ENCODE data around the gene MSANTD1.

MSANTD1 gene

GRCh38 chr4:3248811-3249661 is at the start of gene MSANTD1:
TSS of gene MSANTD1 (plus strand) at chr4:3249159. CDS start at chr4:3249223, 64 bp downstream.
- DNase-seq (ENCODE audit: low read depth) = no peak

DNA sequence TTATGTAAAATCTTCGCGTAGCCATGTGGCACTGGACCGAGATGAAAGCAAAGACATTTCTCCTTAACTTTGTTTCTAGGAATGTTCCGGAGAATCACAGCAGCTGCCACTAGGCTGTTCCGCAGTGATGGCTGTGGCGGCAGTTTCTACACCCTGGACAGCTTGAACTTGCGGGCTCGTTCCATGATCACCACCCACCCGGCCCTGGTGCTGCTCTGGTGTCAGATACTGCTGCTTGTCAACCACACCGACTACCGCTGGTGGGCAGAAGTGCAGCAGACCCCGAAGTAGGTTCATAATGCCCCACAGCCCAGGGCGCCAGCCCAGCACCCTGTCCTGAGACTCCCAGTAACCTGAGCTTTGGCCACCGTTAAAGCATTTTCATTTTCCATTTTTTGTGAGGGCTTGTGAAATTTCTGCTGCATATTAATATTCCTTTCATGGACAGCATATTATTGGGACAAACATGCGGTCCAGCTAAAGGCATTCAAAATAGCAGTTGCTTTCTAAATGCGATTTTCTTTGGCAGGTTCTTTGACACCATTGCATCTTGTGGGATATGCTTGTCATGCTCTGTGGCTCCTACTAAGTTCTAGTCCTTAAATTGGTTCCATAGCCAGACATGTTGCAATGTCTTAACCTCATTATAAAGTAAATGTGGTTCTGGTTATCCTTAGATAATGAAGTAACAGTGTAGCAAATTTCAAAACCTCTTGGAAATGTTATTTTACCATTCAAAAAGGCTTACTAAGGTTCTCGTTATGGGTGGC is 49.1 kb upstream of the MSANTD1 start:
- DNase-seq (ENCODE audit: low read depth) = no peak

DNA sequence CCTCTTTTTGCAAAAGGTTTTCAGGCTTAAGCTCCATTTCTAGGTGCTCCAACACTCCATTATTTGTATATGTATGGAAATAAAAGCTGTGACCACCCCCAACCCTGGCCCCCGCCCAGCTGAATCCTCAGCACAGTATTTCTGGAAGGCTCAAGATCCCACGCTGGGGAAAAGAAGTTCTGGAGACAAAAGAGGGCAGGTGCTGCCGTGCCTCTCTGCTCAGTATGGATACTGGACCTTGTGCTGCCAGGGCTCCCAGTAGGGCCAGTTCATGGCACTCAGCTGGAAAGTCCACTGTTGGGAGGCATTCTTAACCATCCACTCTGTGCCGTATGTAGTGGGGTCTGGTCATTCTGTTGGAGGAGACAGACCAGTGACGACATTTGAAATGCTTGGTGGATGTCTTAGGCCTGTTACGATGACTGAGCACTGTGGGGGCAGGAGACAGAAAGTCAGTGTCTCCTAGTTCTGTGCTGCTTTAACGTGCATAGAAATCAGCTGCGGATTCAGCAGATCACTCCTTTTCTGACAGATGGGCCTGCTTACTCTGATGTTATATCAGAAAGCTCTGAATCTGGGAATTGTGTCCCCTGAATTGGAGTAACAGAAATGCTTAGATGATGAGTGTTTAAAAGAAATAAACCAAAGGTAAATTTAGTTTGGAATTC is 48.4 kb upstream of the MSANTD1 start:
- DNase-seq (ENCODE audit: low read depth) = no peak

- peak; percentile 18 for DNase-seq (ENCODE audit: low read depth)
These were observed 46.9 kb upstream of the MSANTD1 start for GRCh38 chr4:3201718-3202702.

- DNase-seq (ENCODE audit: low read depth) = no peak
These were observed 45.8 kb upstream of the MSANTD1 start for GRCh38 chr4:3202836-3203820.

GRCh38 chr4:3203971-3204431 is 45.0 kb upstream of the MSANTD1 start:
- DNase-seq (ENCODE audit: low read depth) = no peak

DNA sequence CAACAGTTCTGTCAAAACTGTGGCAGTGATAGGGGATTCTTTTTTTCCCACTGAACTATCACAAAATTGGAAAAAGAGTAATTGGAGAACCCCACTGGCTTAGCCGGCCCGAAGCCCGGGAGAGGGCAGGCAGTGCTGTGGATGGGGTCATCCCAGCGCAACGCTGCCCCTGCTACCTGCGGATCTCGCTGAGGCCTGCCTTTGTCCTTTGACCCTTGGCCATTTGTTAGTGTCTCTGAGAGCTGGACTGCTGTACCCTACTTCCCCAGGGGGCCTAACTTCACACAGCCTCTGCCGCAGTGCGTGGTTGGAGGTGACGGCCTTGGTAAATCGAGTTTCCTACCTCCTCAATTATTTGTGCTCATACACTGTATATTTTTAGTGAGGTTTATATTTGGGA is 43.0 kb upstream of the MSANTD1 start:
- DNase-seq (ENCODE audit: low read depth) = no peak

DNA sequence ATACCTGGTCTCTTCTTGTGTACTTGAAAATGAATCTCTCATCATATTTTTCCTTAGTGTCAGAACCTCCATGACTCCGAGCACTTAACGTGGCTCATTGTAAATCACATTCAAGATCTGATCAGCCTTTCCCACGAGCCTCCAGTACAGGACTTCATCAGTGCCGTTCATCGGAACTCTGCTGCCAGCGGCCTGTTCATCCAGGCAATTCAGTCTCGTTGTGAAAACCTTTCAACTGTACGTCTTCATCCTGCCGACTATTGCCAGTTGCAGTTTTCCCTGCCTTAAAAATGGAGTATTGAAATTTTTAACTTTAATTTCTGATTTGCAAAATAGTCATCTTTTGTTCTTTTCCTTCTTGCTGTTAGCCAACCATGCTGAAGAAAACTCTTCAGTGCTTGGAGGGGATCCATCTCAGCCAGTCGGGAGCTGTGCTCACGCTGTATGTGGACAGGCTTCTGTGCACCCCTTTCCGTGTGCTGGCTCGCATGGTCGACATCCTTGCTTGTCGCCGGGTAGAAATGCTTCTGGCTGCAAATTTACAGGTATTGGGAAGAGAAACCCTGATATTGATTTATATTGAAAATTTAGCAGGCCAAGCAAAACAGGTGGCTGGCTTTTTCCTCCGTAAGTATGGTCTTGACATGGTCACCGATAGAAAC is 42.4 kb upstream of the MSANTD1 start:
- no peak for DNase-seq (ENCODE audit: low read depth)

GRCh38 chr4:3207531-3208037 is 41.4 kb upstream of the MSANTD1 start:
- DNase-seq (ENCODE audit: low read depth) = no peak

DNA sequence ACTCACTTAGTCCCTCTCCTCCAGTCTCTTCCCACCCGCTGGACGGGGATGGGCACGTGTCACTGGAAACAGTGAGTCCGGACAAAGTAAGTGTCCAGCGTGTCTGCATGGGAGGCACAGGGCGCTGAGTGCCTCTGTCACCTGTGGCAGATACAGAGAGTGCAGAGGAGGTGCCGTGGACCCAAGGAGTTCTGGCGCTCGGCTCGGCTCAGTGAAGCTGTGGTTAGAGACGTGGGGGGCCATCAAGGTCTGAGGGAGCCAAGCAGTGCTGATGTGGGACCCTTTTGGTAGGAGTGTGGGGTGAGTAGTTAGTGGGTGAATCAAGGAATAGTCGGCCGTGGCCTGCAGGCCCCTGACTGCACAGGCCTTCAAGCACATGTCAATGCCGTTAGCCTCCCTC is 40.1 kb upstream of the MSANTD1 start:
- DNase-seq (ENCODE audit: low read depth) = no peak

- no peak for DNase-seq (ENCODE audit: low read depth)
These were observed 39.2 kb upstream of the MSANTD1 start for GRCh38 chr4:3209551-3210325.

GRCh38 chr4:3210467-3210866 is 38.5 kb upstream of the MSANTD1 start:
- DNase-seq (ENCODE audit: low read depth) = no peak

- DNase-seq (ENCODE audit: low read depth) = no peak
These were observed 37.1 kb upstream of the MSANTD1 start for GRCh38 chr4:3211866-3212265.

GRCh38 chr4:3212391-3213105 is 36.4 kb upstream of the MSANTD1 start:
- DNase-seq (ENCODE audit: low read depth) = no peak

DNA sequence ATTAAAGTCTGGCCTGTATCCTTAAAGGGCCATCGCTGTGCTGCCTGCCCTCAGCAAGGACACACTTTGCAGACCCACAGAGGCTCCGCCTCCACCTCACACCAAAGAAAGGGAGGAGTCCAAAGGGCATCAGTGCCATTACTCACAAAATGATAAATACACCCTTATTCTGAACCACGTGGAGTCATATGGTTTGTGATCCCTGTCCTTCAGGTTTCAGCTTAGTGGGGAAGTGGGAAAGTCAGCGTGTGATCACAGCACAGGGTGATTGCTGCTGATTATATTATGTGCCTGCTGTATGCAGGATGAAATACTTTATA is 35.9 kb upstream of the MSANTD1 start:
- DNase-seq (ENCODE audit: low read depth) = no peak

DNA sequence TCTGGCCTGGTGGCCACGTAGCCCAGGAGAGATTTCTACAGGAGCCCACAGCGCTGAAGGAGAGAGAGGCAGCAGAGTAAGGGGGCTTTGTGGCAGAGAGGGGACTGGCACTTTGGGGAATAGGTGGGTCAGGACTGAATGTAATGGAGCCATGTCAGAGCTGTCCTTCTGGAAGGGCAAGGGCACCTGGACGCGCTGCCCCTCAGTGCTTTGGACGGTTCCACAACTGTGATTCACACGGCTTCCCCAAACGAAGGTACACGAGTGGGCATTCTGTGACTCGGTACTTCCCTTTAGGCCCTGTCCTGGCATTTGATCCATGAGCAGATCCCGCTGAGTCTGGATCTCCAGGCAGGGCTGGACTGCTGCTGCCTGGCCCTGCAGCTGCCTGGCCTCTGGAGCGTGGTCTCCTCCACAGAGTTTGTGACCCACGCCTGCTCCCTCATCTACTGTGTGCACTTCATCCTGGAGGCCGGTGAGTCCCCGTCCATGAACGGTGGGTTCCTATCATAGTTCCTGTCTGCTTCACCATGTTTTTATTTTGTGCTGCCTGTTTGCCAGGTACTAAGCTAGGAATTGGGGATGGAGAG is 35.2 kb upstream of the MSANTD1 start:
- no peak for DNase-seq (ENCODE audit: low read depth)

- DNase-seq (ENCODE audit: low read depth) = no peak
These were observed 33.7 kb upstream of the MSANTD1 start for GRCh38 chr4:3215256-3215655.

GRCh38 chr4:3215733-3216132 is 33.2 kb upstream of the MSANTD1 start:
- DNase-seq (ENCODE audit: low read depth) = no peak
